B cell (primary cell): ENCODE data around the gene UBAP1L. TPM values are rescaled to one million over a fixed set of nuclear protein-coding genes. Genes with fewer than 3 reads are reported as not detected.

Experiments
- ATAC-seq: fragments of 200-7000 bp; cut with Tn5 transposase; one replicate; pipeline ENCODE4 v1.10.0; 2021; ENCODE audit warnings: low read depth, mild to moderate bottlenecking, moderate number of reproducible peaks, moderate library complexity
- CTCF ChIA-PET: fragments of 350-600 bp; sonication (Branson Sonifier 250); formaldehyde crosslinking; loops from one replicate; lab custom pipeline; 2021; ENCODE audit warnings: antibody characterized with exemption, inconsistent platforms; lab: Charles Lee
- POLR2A ChIA-PET: fragments of 350-600 bp; sonication (Branson Sonifier 250); formaldehyde crosslinking; loops from one replicate; lab custom pipeline; 2021; ENCODE audit warnings: antibody characterized with exemption; lab: Charles Lee
- DNase-seq: peaks from one replicate; pipeline ENCODE4 v3.0.0; 2013
- H2AFZ ChIP-seq: 2 replicates; pipeline ENCODE4 v1.6.1; 2012; ENCODE audit warnings: mild to moderate bottlenecking, low read depth, low read length; ENCODE audit not compliant: insufficient read depth, poor library complexity, severe bottlenecking
- H3K27ac ChIP-seq, 2 donors: 1 replicate in 1 of 2; 2 replicates in 1 of 2; pipeline ENCODE4 v1.5.1; 2012 to 2013; ENCODE audit warnings: low read length in 2 of 2, mild to moderate bottlenecking in 2 of 2, moderate library complexity in 1 of 2
- H3K27me3 ChIP-seq, 4 experiments: fragments of 200-600 bp in 1 of 4; sonication (generic) in 1 of 4; replicated peaks in 1 of 4; 1 replicate in 2 of 4; 2 replicates in 2 of 4; pipeline versions ENCODE4 v1.6.1 to v1.7.0; 2013 to 2016; ENCODE audit warnings: low read length in 3 of 4, mild to moderate bottlenecking in 2 of 4, mixed read lengths in 1 of 4, moderate library complexity in 1 of 4; ENCODE audit not compliant: insufficient read depth in 4 of 4, control insufficient read depth in 3 of 4; ENCODE audit errors: control extremely low read depth in 1 of 4
- H3K36me3 ChIP-seq, 2 experiments: replicated peaks in 1 of 2; 1 replicate in 1 of 2; 2 replicates in 1 of 2; pipeline versions ENCODE4 v1.6.1 to v1.7.1; 2013; ENCODE audit warnings: low read length in 1 of 2; ENCODE audit not compliant: insufficient read depth in 2 of 2, control insufficient read depth in 1 of 2; ENCODE audit errors: control extremely low read depth in 1 of 2, extremely low read depth in 1 of 2
- H3K4me1 ChIP-seq, 2 donors: fragments of 200-600 bp in 1 of 2; sonication (generic) in 1 of 2; 1 replicate in 1 of 2; 2 replicates in 1 of 2; pipeline versions ENCODE4 v1.5.1 to v1.6.1; 2013 to 2017; ENCODE audit warnings: low read length in 2 of 2; ENCODE audit not compliant: control insufficient read depth in 2 of 2, insufficient read depth in 2 of 2
- H3K4me2 ChIP-seq: replicated peaks from 2 replicates; pipeline ENCODE3; 2012; ENCODE audit warnings: mild to moderate bottlenecking, low read depth, low read length; ENCODE audit not compliant: poor library complexity, severe bottlenecking
- H3K4me3 ChIP-seq, 5 experiments: fragments of 200-600 bp in 1 of 5; sonication (generic) in 1 of 5; 1 replicate in 3 of 5; 2 replicates in 2 of 5; pipeline versions ENCODE4 v1.5.1 to v1.7.0; 2011 to 2016; ENCODE audit warnings: low read length in 4 of 5, mild to moderate bottlenecking in 4 of 5, low read depth in 2 of 5, control low read depth in 1 of 5, moderate library complexity in 1 of 5; ENCODE audit not compliant: insufficient read depth in 1 of 5; ENCODE audit errors: control extremely low read depth in 1 of 5, extremely low read depth in 1 of 5
- H3K79me2 ChIP-seq: fragments of 200-600 bp; sonication (generic); one replicate; pipeline ENCODE4 v1.6.0; 2016; ENCODE audit warnings: low read length; ENCODE audit not compliant: control insufficient read depth, insufficient read depth
- H3K9ac ChIP-seq: fragments of 200-600 bp; sonication (generic); 2 replicates; pipeline ENCODE4 v1.6.1; 2017; ENCODE audit warnings: mild to moderate bottlenecking, low read length, moderate library complexity
- H3K9me3 ChIP-seq, 3 donors: one replicate each; pipeline versions ENCODE4 v1.6.1 to v1.7.1; 2013; ENCODE audit warnings: low read length in 2 of 3; ENCODE audit not compliant: control insufficient read depth in 2 of 3, insufficient read depth in 1 of 3; ENCODE audit errors: control extremely low read depth in 1 of 3
- H4K20me1 ChIP-seq: 2 replicates; pipeline ENCODE4 v1.6.0; 2012; ENCODE audit warnings: mild to moderate bottlenecking, low read length; ENCODE audit not compliant: insufficient read depth, control insufficient read depth, poor library complexity, severe bottlenecking
- H3K27ac Mint-ChIP-seq: one replicate; pipeline ENCODE4 v1.8.0; 2021; ENCODE audit warnings: mixed read lengths
- H3K27me3 Mint-ChIP-seq: one replicate; pipeline ENCODE4 v1.8.0; 2021; ENCODE audit warnings: mixed read lengths
- H3K4me1 Mint-ChIP-seq: one replicate; pipeline ENCODE4 v1.8.0; 2021; ENCODE audit warnings: mixed read lengths
- H3K4me3 Mint-ChIP-seq: one replicate; pipeline ENCODE4 v1.8.0; 2021; ENCODE audit warnings: mixed read lengths
- H3K9me3 Mint-ChIP-seq: one replicate; pipeline ENCODE4 v1.8.0; 2022; ENCODE audit warnings: mixed read lengths; ENCODE audit not compliant: insufficient read depth
- CTCF ChIP-seq: fragments of 200-600 bp; IDR thresholded peaks from one replicate; pipeline ENCODE4 v1.8.0; 2022; ENCODE audit warnings: antibody characterized with exemption, mild to moderate bottlenecking
- EZH2 ChIP-seq: IDR thresholded peaks from 2 replicates; pipeline ENCODE4 v1.6.1; 2012; ENCODE audit warnings: borderline replicate concordance, low read depth, mild to moderate bottlenecking, moderate library complexity, low read length; ENCODE audit not compliant: insufficient read depth, poor library complexity, severe bottlenecking
- WGBS: methylation state at CpG from one replicate; pipeline ENCODE4 v1.1.5; 2013; ENCODE audit warnings: missing lambda C conversion rate; ENCODE audit not compliant: insufficient coverage; 5-methylcytosine and 5-hydroxymethylcytosine counted together
- intact Hi-C: fragments of 100-400 bp; cut with micrococcal nuclease; formaldehyde crosslinking; loops from one replicate; pipeline ENCODE4 v1.10.0; 2022
- polyA plus RNA-seq: library from polyadenylated mRNA; depleted of rRNA; stranded (reverse); fragments of >200 nt; gene quantifications from 2 replicates; pipeline ENCODE4 v1.2.3, GENCODE V29; 2012
- total RNA-seq, 2 donors: library from RNA; stranded (reverse); fragments of 120-200 nt in 1 of 2; gene quantifications; 1 replicate in 1 of 2; 2 replicates in 1 of 2; pipeline versions ENCODE4 v1.2.3 to v1.2.4, GENCODE V29; 2013 to 2022

UBAP1L gene
- total and polyA plus RNA-seq, 2 donors (not counting 1 experiment from before 2014, with no cell fraction given) = 8.5 to 18.4 TPM

- no peaks in the 10 kb centered on the region for H3K9me3 ChIP-seq
- H3K4me1 Mint-ChIP-seq = no peaks in the 10 kb centered on the region
- no peak overlapping the region for H3K27ac Mint-ChIP-seq
- intact Hi-C loops = no loop called here
- DNase-seq = no peak
- no peak overlapping the region for H3K4me2 ChIP-seq
- CTCF ChIA-PET = no interaction called here
- H3K4me3 Mint-ChIP-seq = no peak overlapping the region
- H3K36me3 ChIP-seq = peaks cover 5 to 76% of the 10 kb centered on the region in 2 experiments
- no peak overlapping the region for H3K9ac ChIP-seq
- no peak overlapping the region for H3K27ac ChIP-seq
- no peaks in the 10 kb centered on the region for H3K79me2 ChIP-seq
- TF ChIP-seq CTCF = no peak
- TF ChIP-seq EZH2 = no peak
- 100% methylated on average over 2 of the region's 6 CpGs for WGBS
- no peak overlapping the region for H2AFZ ChIP-seq
- H3K4me3 ChIP-seq = no peak overlapping the region
- no peak for ATAC-seq
- no peaks in the 10 kb centered on the region for H3K27me3 Mint-ChIP-seq
- H3K27me3 ChIP-seq = no peaks in the 10 kb centered on the region
- POLR2A ChIA-PET = no interaction called here
- H3K4me1 ChIP-seq = no peaks in the 10 kb centered on the region
- no peaks in the 10 kb centered on the region for H4K20me1 ChIP-seq
- H3K9me3 Mint-ChIP-seq = no peaks in the 10 kb centered on the region
Measured at GRCh38 chr15:65154720-65155119, 39.7 kb upstream of the UBAP1L start.

- H3K79me2 ChIP-seq = no peaks in the 10 kb centered on the region
- no peak for DNase-seq
- intact Hi-C loops = no loop called here
- H3K36me3 ChIP-seq = peaks cover 2 to 26% of the 10 kb centered on the region in 2 experiments
- H3K27ac Mint-ChIP-seq = no peak overlapping the region
- H3K9me3 Mint-ChIP-seq = no peaks in the 10 kb centered on the region
- H3K9me3 ChIP-seq = no peaks in the 10 kb centered on the region
- H2AFZ ChIP-seq = no peak overlapping the region
- no peak overlapping the region for H3K4me3 Mint-ChIP-seq
- no CpG with 5 or more reads among the region's 3 CpGs for WGBS
- H3K27me3 ChIP-seq = no peaks in the 10 kb centered on the region
- no peak overlapping the region for H3K9ac ChIP-seq
- ChIA-PET CTCF (no interaction called here), POLR2A (no interaction called here)
- H3K27me3 Mint-ChIP-seq = no peaks in the 10 kb centered on the region
- H3K4me2 ChIP-seq = no peak overlapping the region
- TF ChIP-seq CTCF (no peak), EZH2 (no peak)
- no peaks in the 10 kb centered on the region for H4K20me1 ChIP-seq
- no peaks in the 10 kb centered on the region for H3K4me1 Mint-ChIP-seq
- no peak for ATAC-seq
- no peaks in the 10 kb centered on the region for H3K4me1 ChIP-seq
- no peak overlapping the region for H3K4me3 ChIP-seq
- H3K27ac ChIP-seq = no peak overlapping the region
Measured at GRCh38 chr15:65147902-65148301, 32.9 kb upstream of the UBAP1L start.
